ENCODE results near the gene ADAM23.

DNA sequence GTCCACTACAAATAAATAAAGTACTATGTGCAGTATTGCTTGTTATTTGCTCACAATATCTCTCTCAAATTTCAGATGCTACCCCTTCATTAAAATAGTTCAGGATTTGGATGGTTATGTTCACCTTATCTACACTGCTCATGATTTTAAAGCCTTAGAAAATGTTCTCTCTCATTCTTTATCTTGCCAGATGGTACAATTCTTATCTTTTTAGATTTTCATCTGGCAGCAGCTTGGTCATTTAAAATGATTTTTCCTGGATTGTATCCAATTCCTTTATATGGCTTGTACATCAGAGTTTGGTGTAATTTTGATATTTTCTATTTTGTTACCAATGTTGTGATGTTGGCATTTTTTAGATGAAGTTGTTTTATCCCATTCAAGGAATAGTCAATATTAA is 10.1 kb upstream of the ADAM23 start:
- TF ChIP-seq, protein P1, sequence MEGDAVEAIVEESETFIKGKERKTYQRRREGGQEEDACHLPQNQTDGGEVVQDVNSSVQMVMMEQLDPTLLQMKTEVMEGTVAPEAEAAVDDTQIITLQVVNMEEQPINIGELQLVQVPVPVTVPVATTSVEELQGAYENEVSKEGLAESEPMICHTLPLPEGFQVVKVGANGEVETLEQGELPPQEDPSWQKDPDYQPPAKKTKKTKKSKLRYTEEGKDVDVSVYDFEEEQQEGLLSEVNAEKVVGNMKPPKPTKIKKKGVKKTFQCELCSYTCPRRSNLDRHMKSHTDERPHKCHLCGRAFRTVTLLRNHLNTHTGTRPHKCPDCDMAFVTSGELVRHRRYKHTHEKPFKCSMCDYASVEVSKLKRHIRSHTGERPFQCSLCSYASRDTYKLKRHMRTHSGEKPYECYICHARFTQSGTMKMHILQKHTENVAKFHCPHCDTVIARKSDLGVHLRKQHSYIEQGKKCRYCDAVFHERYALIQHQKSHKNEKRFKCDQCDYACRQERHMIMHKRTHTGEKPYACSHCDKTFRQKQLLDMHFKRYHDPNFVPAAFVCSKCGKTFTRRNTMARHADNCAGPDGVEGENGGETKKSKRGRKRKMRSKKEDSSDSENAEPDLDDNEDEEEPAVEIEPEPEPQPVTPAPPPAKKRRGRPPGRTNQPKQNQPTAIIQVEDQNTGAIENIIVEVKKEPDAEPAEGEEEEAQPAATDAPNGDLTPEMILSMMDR (IDR thresholded peaks at IDR 0.05; ENCODE audit: low read depth, low read length, poor library complexity, severe bottlenecking), result no peak
- TF ChIP-seq EZH2phosphoT487 (IDR thresholded peaks at IDR 0.05; ENCODE audit: borderline replicate concordance, low read length), result no peak
